Adrenal gland (tissue), 5 donors: ENCODE results near the gene ENOX1.

ENCODE experiments used
- POLR2A ChIP-seq, 2 donors: fragments of 450-650 bp; IDR thresholded peaks; one replicate each; pipeline ENCODE4 v1.6.1; 2017; ENCODE audit warnings: antibody characterized with exemption in 2 of 2, mild to moderate bottlenecking in 2 of 2, moderate library complexity in 1 of 2
- TF ChIP-seq, protein P1 (sequence below), 6 experiments: fragments of 450-650 bp in 4 of 6; fragments of 200-600 bp in 2 of 6; sonication (generic) in 1 of 6; IDR thresholded peaks; 1 replicate in 5 of 6; 2 replicates in 1 of 6; pipeline versions ENCODE4 v1.5.1 to v1.8.0; 2016 to 2021; ENCODE audit warnings: antibody characterized with exemption in 6 of 6, mild to moderate bottlenecking in 2 of 6, moderate library complexity in 1 of 6
- donor health status: DM: no; HTN: no; CAD: no.

GRCh38 chr13:43195112-43195511, 591.7 kb downstream of the ENOX1 start:
- no peak for TF ChIP-seq POLR2A (IDR thresholded peaks at IDR 0.05)
- TF ChIP-seq, protein P1, sequence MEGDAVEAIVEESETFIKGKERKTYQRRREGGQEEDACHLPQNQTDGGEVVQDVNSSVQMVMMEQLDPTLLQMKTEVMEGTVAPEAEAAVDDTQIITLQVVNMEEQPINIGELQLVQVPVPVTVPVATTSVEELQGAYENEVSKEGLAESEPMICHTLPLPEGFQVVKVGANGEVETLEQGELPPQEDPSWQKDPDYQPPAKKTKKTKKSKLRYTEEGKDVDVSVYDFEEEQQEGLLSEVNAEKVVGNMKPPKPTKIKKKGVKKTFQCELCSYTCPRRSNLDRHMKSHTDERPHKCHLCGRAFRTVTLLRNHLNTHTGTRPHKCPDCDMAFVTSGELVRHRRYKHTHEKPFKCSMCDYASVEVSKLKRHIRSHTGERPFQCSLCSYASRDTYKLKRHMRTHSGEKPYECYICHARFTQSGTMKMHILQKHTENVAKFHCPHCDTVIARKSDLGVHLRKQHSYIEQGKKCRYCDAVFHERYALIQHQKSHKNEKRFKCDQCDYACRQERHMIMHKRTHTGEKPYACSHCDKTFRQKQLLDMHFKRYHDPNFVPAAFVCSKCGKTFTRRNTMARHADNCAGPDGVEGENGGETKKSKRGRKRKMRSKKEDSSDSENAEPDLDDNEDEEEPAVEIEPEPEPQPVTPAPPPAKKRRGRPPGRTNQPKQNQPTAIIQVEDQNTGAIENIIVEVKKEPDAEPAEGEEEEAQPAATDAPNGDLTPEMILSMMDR (IDR thresholded peaks at IDR 0.05): no peak
